GM12878 (cell line): ENCODE results near the gene MRPS12. TPM values are rescaled to one million over a fixed set of nuclear protein-coding genes. Genes with fewer than 3 reads are reported as not detected.
A peak's percentile ranks its signal among the peaks of the same experiment; 100 is the strongest.

Experiments
- ATF7 ChIP-seq: fragments of 450-650 bp; IDR thresholded peaks from 2 replicates; pipeline ENCODE4 v1.6.1; 2016; ENCODE audit warnings: low read depth, mild to moderate bottlenecking
- BCLAF1 ChIP-seq: fragments of 450-650 bp; IDR thresholded peaks from 2 replicates; pipeline ENCODE4 v1.6.1; 2017; ENCODE audit warnings: antibody characterized with exemption, mild to moderate bottlenecking, moderate library complexity
- IRF4 ChIP-seq: IDR thresholded peaks from 2 replicates; pipeline ENCODE4 v1.6.1; 2011; ENCODE audit warnings: low read depth, low read length
- IRF5 ChIP-seq: fragments of 450-650 bp; IDR thresholded peaks from 2 replicates; pipeline ENCODE4 v1.6.1; 2017; ENCODE audit warnings: borderline replicate concordance
- NR2C1 ChIP-seq: fragments of 450-650 bp; IDR thresholded peaks from 2 replicates; pipeline ENCODE4 v1.6.1; 2017; ENCODE audit warnings: antibody characterized with exemption, mild to moderate bottlenecking, moderate library complexity
- NRF1 ChIP-seq: conservative IDR thresholded peaks from 2 replicates; pipeline ENCODE4 v1.6.1; 2011; ENCODE audit warnings: mild to moderate bottlenecking, low read depth, low read length, improper control_type of control experiment
- POLR2A ChIP-seq: IDR thresholded peaks from 2 replicates; pipeline ENCODE4 v1.6.1; 2011; ENCODE audit warnings: low read depth, mild to moderate bottlenecking, low read length
- RBBP5 ChIP-seq: fragments of 200-600 bp; sonication (generic); conservative IDR thresholded peaks from 2 replicates; pipeline ENCODE4 v1.6.1; 2016
- SIX5 ChIP-seq: IDR thresholded peaks from 2 replicates; pipeline ENCODE4 v1.6.1; 2011; ENCODE audit warnings: mild to moderate bottlenecking, low read depth, low read length, moderate library complexity; ENCODE audit not compliant: severe bottlenecking
- STAT1 ChIP-seq: fragments of 450-650 bp; conservative IDR thresholded peaks from 2 replicates; pipeline ENCODE4 v1.6.1; 2014; ENCODE audit warnings: antibody characterized with exemption, mild to moderate bottlenecking
- TAF1 ChIP-seq: IDR thresholded peaks from 2 replicates; pipeline ENCODE4 v1.6.1; 2011; ENCODE audit warnings: mild to moderate bottlenecking, low read depth, low read length, borderline replicate concordance
- TCF3 ChIP-seq: IDR thresholded peaks from 2 replicates; pipeline ENCODE4 v1.6.1; 2012; ENCODE audit warnings: low read depth, mild to moderate bottlenecking, low read length, borderline replicate concordance; ENCODE audit not compliant: insufficient read depth
- YY1 ChIP-seq: IDR thresholded peaks from 2 replicates; pipeline ENCODE4 v1.6.1; 2011; ENCODE audit warnings: low read depth, mild to moderate bottlenecking, low read length
- ZNF207 ChIP-seq: fragments of 450-650 bp; IDR thresholded peaks from 2 replicates; pipeline ENCODE4 v1.6.1; 2014; ENCODE audit warnings: antibody characterized with exemption, mild to moderate bottlenecking, borderline replicate concordance
- ZNF622 ChIP-seq: fragments of 450-650 bp; IDR thresholded peaks from 2 replicates; pipeline ENCODE4 v1.6.1; 2017; ENCODE audit warnings: mild to moderate bottlenecking, inconsistent platforms
- polyA plus RNA-seq, 11 experiments: library from polyadenylated mRNA; depleted of rRNA in 4 of 11; unstranded in 6 of 11; stranded (reverse) in 5 of 11; fragments of >200 nt; fragmentation: Nextera tagmentation in 4 of 11; fragmentation: Illumina TruSeq in 1 of 11; extraction: Ambion mirVana in 4 of 11; extraction: Trizol in 1 of 11; gene quantifications; 1 replicate in 1 of 11; 2 replicates in 10 of 11; pipeline versions ENCODE4 v1.2.1 to v1.2.3, GENCODE V29; 2011 to 2016; ENCODE audit warnings: inconsistent platforms in 2 of 11, missing spikeins in 2 of 11, low read depth in 1 of 11
- total RNA-seq, 4 experiments: library from RNA; depleted of rRNA in 3 of 4; stranded (reverse); fragments of >200 nt in 3 of 4; fragmentation: Illumina TruSeq in 1 of 4; extraction: Trizol in 1 of 4; gene quantifications; 2 replicates each; pipeline versions ENCODE4 v1.2.1 to v1.2.3, GENCODE V29; 2013 to 2021
- TF ChIP-seq, protein P1 (sequence below): fragments of 450-650 bp; IDR thresholded peaks from 2 replicates; pipeline ENCODE4 v1.6.1; 2016; ENCODE audit warnings: mild to moderate bottlenecking

Gene MRPS12
- total and polyA plus RNA-seq, 10 of the 15 experiments (the other 5 are each of a cell fraction or from before 2014, with no cell fraction given) = 7.3 to 205 (median 77.3) TPM

GRCh38 chr19:38929929-38930775 is 592 bp upstream of the MRPS12 start, which contains the start of gene SARS2 (continued):
- peak; percentile 10; the same call in 1 of the 2 replicates for TF ChIP-seq NR2C1
- TF ChIP-seq IRF5 = no peak
- TF ChIP-seq POLR2A = peak; percentile 86
- TF ChIP-seq BCLAF1 = no peak
- TF ChIP-seq YY1 = peak; percentile 99
- 0 out of 2 replicates have a peak, but pooled peaks have one; percentile 55 for TF ChIP-seq RBBP5
- TF ChIP-seq, protein P1, sequence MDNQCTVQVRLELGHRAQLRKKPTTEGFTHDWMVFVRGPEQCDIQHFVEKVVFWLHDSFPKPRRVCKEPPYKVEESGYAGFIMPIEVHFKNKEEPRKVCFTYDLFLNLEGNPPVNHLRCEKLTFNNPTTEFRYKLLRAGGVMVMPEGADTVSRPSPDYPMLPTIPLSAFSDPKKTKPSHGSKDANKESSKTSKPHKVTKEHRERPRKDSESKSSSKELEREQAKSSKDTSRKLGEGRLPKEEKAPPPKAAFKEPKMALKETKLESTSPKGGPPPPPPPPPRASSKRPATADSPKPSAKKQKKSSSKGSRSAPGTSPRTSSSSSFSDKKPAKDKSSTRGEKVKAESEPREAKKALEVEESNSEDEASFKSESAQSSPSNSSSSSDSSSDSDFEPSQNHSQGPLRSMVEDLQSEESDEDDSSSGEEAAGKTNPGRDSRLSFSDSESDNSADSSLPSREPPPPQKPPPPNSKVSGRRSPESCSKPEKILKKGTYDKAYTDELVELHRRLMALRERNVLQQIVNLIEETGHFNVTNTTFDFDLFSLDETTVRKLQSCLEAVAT = 0 out of 2 replicates have a peak, but pooled peaks have one; percentile 11
- TF ChIP-seq STAT1 = 0 out of 2 replicates have a peak, but pooled peaks have one; percentile 14
- peak; percentile 84 for TF ChIP-seq NRF1
- peak; percentile 36 for TF ChIP-seq SIX5
- peak; percentile 87 for TF ChIP-seq TAF1
- TF ChIP-seq IRF4 = 0 out of 2 replicates have a peak, but pooled peaks have one; percentile 3
- no peak for TF ChIP-seq ATF7
- TF ChIP-seq ZNF207 = peak; percentile 94; the same call in 1 of the 2 replicates
- no peak for TF ChIP-seq ZNF622
- no peak for TF ChIP-seq TCF3
